Ovary (tissue), 3 donors: ENCODE data around the gene RSRC1.

Experiments
- EP300 ChIP-seq: sonication (generic); formaldehyde crosslinking; IDR thresholded peaks from one replicate; pipeline ENCODE4 v1.6.1; 2017; ENCODE audit warnings: antibody characterized with exemption
- POLR2A ChIP-seq: fragments of 450-650 bp; IDR thresholded peaks from one replicate; pipeline ENCODE4 v1.6.1; 2017; ENCODE audit warnings: antibody characterized with exemption, mild to moderate bottlenecking, moderate library complexity
- TF ChIP-seq, protein P1 (sequence below), 3 donors: fragments of 450-650 bp in 2 of 3; fragments of 200-600 bp in 1 of 3; IDR thresholded peaks; one replicate each; pipeline versions ENCODE4 v1.5.1 to v1.8.0; 2016 to 2022; ENCODE audit warnings: antibody characterized with exemption in 3 of 3, mild to moderate bottlenecking in 1 of 3
- donor health status: DM: no; HTN: no; CAD: no.

DNA sequence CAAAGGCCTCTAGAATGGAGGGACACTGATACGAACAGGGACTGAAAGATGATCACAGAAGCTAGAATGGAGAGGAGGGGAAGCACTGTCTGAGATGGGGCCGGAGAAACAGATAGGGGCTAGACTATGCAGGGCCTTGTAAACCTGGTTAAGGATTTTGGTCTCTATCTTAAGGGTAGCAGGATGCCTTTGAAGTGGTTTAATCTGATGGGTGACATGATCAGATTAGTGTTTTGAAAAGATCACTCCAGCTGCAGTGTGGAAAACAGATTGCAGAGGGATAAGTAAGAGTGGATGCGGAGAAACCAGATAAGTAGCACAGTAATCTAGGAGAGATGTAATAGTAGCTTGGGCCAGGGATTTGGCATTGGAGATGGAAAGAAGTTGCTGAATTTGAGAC, 108.1 kb downstream of the RSRC1 start:
- TF ChIP-seq, protein P1, sequence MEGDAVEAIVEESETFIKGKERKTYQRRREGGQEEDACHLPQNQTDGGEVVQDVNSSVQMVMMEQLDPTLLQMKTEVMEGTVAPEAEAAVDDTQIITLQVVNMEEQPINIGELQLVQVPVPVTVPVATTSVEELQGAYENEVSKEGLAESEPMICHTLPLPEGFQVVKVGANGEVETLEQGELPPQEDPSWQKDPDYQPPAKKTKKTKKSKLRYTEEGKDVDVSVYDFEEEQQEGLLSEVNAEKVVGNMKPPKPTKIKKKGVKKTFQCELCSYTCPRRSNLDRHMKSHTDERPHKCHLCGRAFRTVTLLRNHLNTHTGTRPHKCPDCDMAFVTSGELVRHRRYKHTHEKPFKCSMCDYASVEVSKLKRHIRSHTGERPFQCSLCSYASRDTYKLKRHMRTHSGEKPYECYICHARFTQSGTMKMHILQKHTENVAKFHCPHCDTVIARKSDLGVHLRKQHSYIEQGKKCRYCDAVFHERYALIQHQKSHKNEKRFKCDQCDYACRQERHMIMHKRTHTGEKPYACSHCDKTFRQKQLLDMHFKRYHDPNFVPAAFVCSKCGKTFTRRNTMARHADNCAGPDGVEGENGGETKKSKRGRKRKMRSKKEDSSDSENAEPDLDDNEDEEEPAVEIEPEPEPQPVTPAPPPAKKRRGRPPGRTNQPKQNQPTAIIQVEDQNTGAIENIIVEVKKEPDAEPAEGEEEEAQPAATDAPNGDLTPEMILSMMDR (IDR thresholded peaks at IDR 0.05) = no peak
- no peak for TF ChIP-seq POLR2A
- TF ChIP-seq EP300 = no peak
